Bronchial epithelial cell (primary cell): ENCODE measurements around the gene MKS1. TPM values are rescaled to one million over a fixed set of nuclear protein-coding genes. Genes with fewer than 3 reads are reported as not detected.

Source experiments
- DNase-seq: peaks from one replicate; pipeline ENCODE4 v3.0.0-alpha.2; 2010; ENCODE audit warnings: low read depth
- FAIRE-seq: peaks from 2 replicates; lab custom pipeline; 2011; peaks lifted over from hg19 to GRCh38; lab: Jason Lieb, UNC
- H3K27me3 ChIP-seq: 2 replicates; pipeline ENCODE4 v1.5.1; 2011; ENCODE audit warnings: low read length; ENCODE audit not compliant: control insufficient read depth, insufficient read depth
- H3K36me3 ChIP-seq: 2 replicates; pipeline ENCODE4 v1.5.1; 2011; ENCODE audit warnings: low read length; ENCODE audit not compliant: control insufficient read depth, insufficient read depth
- H3K4me3 ChIP-seq: 2 replicates; pipeline ENCODE4 v1.5.1; 2011; ENCODE audit warnings: mild to moderate bottlenecking, low read depth, low read length, control low read depth
- total RNA-seq: library from RNA; depleted of rRNA; stranded (reverse); fragments of >200 nt; gene quantifications from 2 replicates; pipeline ENCODE4 v1.2.1, GENCODE V29; 2014
- TF ChIP-seq, protein P1 (sequence below): IDR thresholded peaks from 2 replicates; pipeline ENCODE4 v1.5.1; 2011; ENCODE audit warnings: mild to moderate bottlenecking, moderate library complexity, low read length, control low read depth, inconsistent platforms; ENCODE audit not compliant: insufficient read depth, severe bottlenecking

MKS1 gene
- total RNA-seq, 1 donor from 2014 or later, result 11.1 TPM

DNA sequence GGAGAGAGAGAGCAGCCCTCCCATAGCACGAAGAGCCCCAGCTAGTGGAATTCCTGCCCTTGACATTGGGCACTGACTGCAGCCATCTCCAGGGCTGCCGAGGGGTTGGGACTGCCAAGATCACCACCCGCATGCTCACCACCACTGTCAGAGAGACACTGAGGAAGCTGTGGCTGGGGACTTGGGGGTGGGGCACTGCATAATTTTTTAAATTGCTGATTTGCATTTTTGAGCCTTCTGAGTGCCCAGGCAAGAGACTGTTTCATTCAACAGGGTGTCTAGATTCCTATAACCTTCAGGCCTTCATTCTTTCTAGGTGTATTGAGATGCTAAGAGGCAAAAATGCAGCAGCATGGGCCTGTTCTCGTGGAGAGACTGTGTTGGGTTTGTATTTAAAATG is 35.5 kb downstream of the MKS1 start:
- Histone ChIP-seq H3K27me3 (peaks cover 4% of the 10 kb centered on the region), H3K36me3 (no peaks in the 10 kb centered on the region), H3K4me3 (no peak overlapping the region)
- FAIRE-seq (no peak), DNase-seq (no peak)
- TF ChIP-seq, protein P1, sequence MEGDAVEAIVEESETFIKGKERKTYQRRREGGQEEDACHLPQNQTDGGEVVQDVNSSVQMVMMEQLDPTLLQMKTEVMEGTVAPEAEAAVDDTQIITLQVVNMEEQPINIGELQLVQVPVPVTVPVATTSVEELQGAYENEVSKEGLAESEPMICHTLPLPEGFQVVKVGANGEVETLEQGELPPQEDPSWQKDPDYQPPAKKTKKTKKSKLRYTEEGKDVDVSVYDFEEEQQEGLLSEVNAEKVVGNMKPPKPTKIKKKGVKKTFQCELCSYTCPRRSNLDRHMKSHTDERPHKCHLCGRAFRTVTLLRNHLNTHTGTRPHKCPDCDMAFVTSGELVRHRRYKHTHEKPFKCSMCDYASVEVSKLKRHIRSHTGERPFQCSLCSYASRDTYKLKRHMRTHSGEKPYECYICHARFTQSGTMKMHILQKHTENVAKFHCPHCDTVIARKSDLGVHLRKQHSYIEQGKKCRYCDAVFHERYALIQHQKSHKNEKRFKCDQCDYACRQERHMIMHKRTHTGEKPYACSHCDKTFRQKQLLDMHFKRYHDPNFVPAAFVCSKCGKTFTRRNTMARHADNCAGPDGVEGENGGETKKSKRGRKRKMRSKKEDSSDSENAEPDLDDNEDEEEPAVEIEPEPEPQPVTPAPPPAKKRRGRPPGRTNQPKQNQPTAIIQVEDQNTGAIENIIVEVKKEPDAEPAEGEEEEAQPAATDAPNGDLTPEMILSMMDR, result no peak

DNA sequence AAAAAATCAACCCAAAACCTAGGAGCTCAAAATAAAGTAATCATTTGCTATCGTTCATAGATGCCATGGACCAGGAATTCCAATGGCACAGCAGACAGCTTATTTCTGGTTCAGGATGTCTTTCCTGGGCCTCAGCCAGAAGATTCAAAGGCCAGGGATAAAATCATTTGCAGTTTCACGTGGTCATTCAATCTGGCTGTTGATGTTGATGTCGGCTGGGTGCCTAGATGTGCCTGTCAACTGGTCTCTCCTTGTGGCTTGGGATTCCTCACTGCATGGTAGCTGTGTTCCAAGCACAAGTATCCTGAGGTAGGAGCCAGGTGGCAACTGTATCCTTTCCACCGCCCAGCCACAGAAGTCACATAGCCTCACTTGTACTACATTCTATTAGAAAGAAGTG is 37.3 kb downstream of the MKS1 start:
- FAIRE-seq (no peak), DNase-seq (no peak)
- TF ChIP-seq, protein P1, result no peak
- H3K4me3 ChIP-seq, result no peak overlapping the region
- no peaks in the 10 kb centered on the region for H3K36me3 ChIP-seq
- peaks cover 4% of the 10 kb centered on the region for H3K27me3 ChIP-seq

DNA sequence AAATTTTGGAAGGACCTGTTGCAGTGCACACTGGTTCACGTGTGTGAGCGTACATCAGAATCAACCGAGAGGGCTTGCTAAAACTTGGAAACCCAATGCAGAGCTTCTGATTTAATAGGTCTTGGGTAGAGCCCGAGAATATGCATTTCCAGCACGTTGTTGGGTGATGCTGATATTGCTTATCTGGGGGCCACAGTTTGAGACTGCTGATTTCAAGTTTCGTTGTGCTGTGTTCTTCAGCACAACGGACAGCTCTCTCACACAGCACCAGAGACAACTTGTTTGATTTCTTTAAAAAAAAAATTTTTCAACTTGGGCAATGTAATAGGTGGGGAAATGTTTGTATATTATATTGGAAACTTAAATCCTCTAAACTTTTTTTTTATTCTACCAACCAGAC is 42.9 kb downstream of the MKS1 start:
- Histone ChIP-seq H3K27me3 (peaks cover 4% of the 10 kb centered on the region), H3K36me3 (no peaks in the 10 kb centered on the region), H3K4me3 (no peak overlapping the region)
- no peak for DNase-seq
- TF ChIP-seq, protein P1, result no peak
- FAIRE-seq, result no peak

DNA sequence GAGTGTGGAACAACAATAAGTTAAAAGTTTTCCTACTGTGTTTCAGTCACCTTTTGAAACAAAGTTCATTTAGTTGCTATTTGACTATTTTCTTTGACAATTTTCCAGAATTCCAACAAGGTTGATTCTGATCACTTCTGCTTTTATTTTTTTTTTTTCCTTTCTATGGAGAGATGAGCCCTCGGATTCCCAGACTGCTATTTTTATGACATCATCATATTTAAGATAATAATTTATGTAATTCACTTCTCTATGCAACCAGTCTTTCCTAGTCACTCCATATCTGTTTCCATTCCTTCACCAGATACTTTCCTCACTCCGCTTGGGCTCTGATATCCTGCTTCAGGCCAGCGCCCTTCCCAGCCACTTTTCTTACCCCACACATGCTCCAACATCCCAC is 44.2 kb downstream of the MKS1 start:
- FAIRE-seq (no peak), DNase-seq (no peak)
- Histone ChIP-seq H3K4me3 (no peak overlapping the region), H3K27me3 (no peaks in the 10 kb centered on the region), H3K36me3 (no peaks in the 10 kb centered on the region)
- TF ChIP-seq, protein P1, result no peak

DNA sequence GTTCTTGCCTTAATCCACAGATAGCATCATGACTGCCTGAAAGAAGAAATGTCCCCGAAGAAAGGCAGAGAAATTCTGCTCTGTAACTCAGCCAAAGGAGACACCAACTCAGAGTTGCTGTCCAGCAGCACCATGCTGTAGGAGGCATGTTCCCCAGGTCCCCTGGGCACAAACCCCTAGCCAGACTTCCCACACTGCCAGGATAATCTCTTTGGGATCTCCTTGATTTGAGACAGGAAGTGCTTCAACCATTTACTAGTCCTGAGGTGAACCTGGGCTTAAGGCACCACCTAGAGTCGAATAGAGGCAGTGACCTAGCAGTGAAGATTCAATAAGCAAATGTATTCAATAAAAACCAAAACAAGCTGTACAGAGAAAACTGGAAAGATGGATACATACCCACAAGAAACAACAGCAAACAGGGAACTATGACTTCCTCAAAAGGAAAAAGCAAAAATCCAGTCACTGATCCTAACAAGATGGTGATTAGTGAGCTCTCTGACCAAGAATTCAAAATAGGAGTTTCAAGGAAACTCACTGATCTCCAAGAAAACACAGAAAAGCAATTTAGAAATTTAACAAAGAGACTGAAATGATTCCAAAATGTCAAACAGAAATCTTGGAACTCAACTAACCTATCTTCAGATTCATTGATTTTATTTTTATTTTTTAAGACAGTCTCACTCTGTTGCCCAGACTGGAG is 46.5 kb downstream of the MKS1 start:
- FAIRE-seq (no peak), DNase-seq (peak; percentile 52)
- H3K36me3 ChIP-seq, result no peaks in the 10 kb centered on the region
- H3K27me3 ChIP-seq, result no peaks in the 10 kb centered on the region
- TF ChIP-seq, protein P1, result peak; percentile 66
- no peak overlapping the region for H3K4me3 ChIP-seq

DNA sequence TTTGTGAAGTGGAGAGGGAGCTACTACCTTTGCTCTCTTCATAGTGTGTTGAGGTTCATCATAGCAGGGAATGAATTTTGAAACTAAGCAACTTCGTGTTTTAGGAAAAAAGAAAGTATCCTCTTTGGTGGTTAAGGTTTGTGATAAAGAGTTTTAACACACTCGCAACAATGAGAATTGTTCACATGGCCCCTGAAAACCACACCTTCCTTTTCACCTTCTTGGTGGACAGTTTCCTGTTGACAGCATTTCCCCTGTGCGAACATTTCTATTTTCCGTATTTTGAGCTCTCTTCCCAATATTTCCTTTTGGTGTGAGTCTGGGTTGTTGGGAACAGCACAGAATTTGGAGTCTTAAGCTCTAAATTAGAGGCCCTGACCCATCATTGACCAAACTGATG is 48.4 kb downstream of the MKS1 start:
- DNase-seq, result no peak
- H3K4me3 ChIP-seq, result no peak overlapping the region
- H3K27me3 ChIP-seq, result no peaks in the 10 kb centered on the region
- TF ChIP-seq, protein P1, result no peak
- no peaks in the 10 kb centered on the region for H3K36me3 ChIP-seq
- no peak for FAIRE-seq
